KMS-11 (cell line): Measurements from ENCODE around the gene UBASH3A.

Source experiments
- H2AFZ ChIP-seq: fragments of 200-600 bp; sonication (generic); 2 replicates; pipeline ENCODE4 v1.6.1; 2016; ENCODE audit warnings: antibody characterized with exemption, mixed run types, low read depth
- H3K27ac ChIP-seq: fragments of 200-600 bp; sonication (generic); 2 replicates; pipeline ENCODE4 v1.6.1; 2016; ENCODE audit warnings: mild to moderate bottlenecking, mixed run types
- H3K27me3 ChIP-seq: fragments of 200-600 bp; sonication (generic); 2 replicates; pipeline ENCODE4 v1.6.1; 2017; ENCODE audit warnings: mild to moderate bottlenecking, low read depth, mixed run types, moderate library complexity; ENCODE audit not compliant: insufficient read depth
- H3K36me3 ChIP-seq: fragments of 200-600 bp; sonication (generic); 2 replicates; pipeline ENCODE4 v1.6.1; 2017; ENCODE audit warnings: mild to moderate bottlenecking, mixed run types; ENCODE audit not compliant: insufficient read depth
- H3K4me1 ChIP-seq: fragments of 200-600 bp; sonication (generic); 2 replicates; pipeline ENCODE4 v1.6.1; 2016; ENCODE audit warnings: mild to moderate bottlenecking, low read depth, mixed run types; ENCODE audit not compliant: poor library complexity, severe bottlenecking
- H3K4me2 ChIP-seq: fragments of 200-600 bp; sonication (generic); 2 replicates; pipeline ENCODE4 v1.7.0; 2016; ENCODE audit warnings: mild to moderate bottlenecking, mixed run types
- H3K4me3 ChIP-seq: fragments of 200-600 bp; sonication (generic); IDR thresholded peaks from 2 replicates; pipeline ENCODE4 v1.6.1; 2017; ENCODE audit warnings: low read depth, low read length, mixed read lengths; ENCODE audit not compliant: insufficient read depth
- H3K79me2 ChIP-seq: fragments of 200-600 bp; sonication (generic); 2 replicates; pipeline ENCODE4 v1.6.1; 2016; ENCODE audit warnings: low read depth, mixed run types; ENCODE audit not compliant: insufficient read depth
- H3K9ac ChIP-seq: fragments of 200-600 bp; sonication (generic); 2 replicates; pipeline ENCODE4 v1.6.1; 2016; ENCODE audit warnings: mild to moderate bottlenecking, mixed run types
- H4K20me1 ChIP-seq: fragments of 200-600 bp; sonication (generic); 2 replicates; pipeline ENCODE4 v1.6.1; 2016; ENCODE audit warnings: mild to moderate bottlenecking, mixed run types; ENCODE audit not compliant: insufficient read depth
- CTCF ChIP-seq: fragments of 200-600 bp; sonication (generic); conservative IDR thresholded peaks from 2 replicates; pipeline ENCODE4 v1.6.1; 2017; ENCODE audit warnings: low read depth, mild to moderate bottlenecking, antibody characterized with exemption, low read length, moderate library complexity, mixed read lengths

UBASH3A gene

GRCh38 chr21:42425591-42425990 lies 21.9 kb downstream of the UBASH3A start:
- no peaks in the 10 kb centered on the region for H4K20me1 ChIP-seq
- H3K27me3 ChIP-seq: peaks cover 50% of the 10 kb centered on the region; the same call in 1 of the 2 replicates
- no peak overlapping the region for H3K4me3 ChIP-seq
- no peak for TF ChIP-seq CTCF
- no peak overlapping the region for H3K4me2 ChIP-seq
- H3K9ac ChIP-seq: no peak overlapping the region
- H3K36me3 ChIP-seq: no peaks in the 10 kb centered on the region
- no peak overlapping the region for H3K27ac ChIP-seq
- no peak overlapping the region for H2AFZ ChIP-seq
- H3K4me1 ChIP-seq: no peaks in the 10 kb centered on the region
- no peaks in the 10 kb centered on the region for H3K79me2 ChIP-seq

GRCh38 chr21:42426424-42426823 lies 22.7 kb downstream of the UBASH3A start:
- H2AFZ ChIP-seq: no peak overlapping the region
- H3K36me3 ChIP-seq: no peaks in the 10 kb centered on the region
- peaks cover 51% of the 10 kb centered on the region; the same call in 1 of the 2 replicates for H3K27me3 ChIP-seq
- H3K79me2 ChIP-seq: no peaks in the 10 kb centered on the region
- no peaks in the 10 kb centered on the region for H3K4me1 ChIP-seq
- no peak overlapping the region for H3K4me3 ChIP-seq
- no peak overlapping the region for H3K9ac ChIP-seq
- H3K4me2 ChIP-seq: no peak overlapping the region
- H3K27ac ChIP-seq: no peak overlapping the region
- no peaks in the 10 kb centered on the region for H4K20me1 ChIP-seq
- TF ChIP-seq CTCF: no peak

GRCh38 chr21:42426876-42427480 lies 23.3 kb downstream of the UBASH3A start:
- Histone ChIP-seq H2AFZ (no peak overlapping the region), H3K36me3 (no peaks in the 10 kb centered on the region), H3K9ac (no peak overlapping the region), H3K79me2 (no peaks in the 10 kb centered on the region), H3K27me3 (peaks cover 46% of the 10 kb centered on the region; the same call in 1 of the 2 replicates), H4K20me1 (no peaks in the 10 kb centered on the region), H3K4me2 (no peak overlapping the region), H3K4me1 (no peaks in the 10 kb centered on the region), H3K4me3 (no peak overlapping the region), H3K27ac (no peak overlapping the region)
- TF ChIP-seq CTCF: no peak

GRCh38 chr21:42427809-42428419 lies 24.2 kb downstream of the UBASH3A start:
- no peaks in the 10 kb centered on the region for H3K79me2 ChIP-seq
- no peaks in the 10 kb centered on the region for H3K4me1 ChIP-seq
- no peak overlapping the region for H3K9ac ChIP-seq
- TF ChIP-seq CTCF: no peak
- no peaks in the 10 kb centered on the region for H4K20me1 ChIP-seq
- H3K4me2 ChIP-seq: no peak overlapping the region
- H3K27me3 ChIP-seq: peaks cover 44% of the 10 kb centered on the region; the same call in 1 of the 2 replicates
- H3K4me3 ChIP-seq: no peak overlapping the region
- H2AFZ ChIP-seq: no peak overlapping the region
- no peaks in the 10 kb centered on the region for H3K36me3 ChIP-seq
- H3K27ac ChIP-seq: no peak overlapping the region
